Stimulated activated CD4-positive, alpha-beta T cell treated with anti-CD3 and anti-CD28 coated beads, Interleukin-15, amount 100 ng/mL, for 48 hours (primary cell): ENCODE results near the gene STX1B.

Experiments
- DNase-seq, 2 donors: peaks; one replicate each; pipeline ENCODE4 v3.0.0-alpha.2; 2020; ENCODE audit warnings: low read depth in 2 of 2

Gene STX1B

DNA sequence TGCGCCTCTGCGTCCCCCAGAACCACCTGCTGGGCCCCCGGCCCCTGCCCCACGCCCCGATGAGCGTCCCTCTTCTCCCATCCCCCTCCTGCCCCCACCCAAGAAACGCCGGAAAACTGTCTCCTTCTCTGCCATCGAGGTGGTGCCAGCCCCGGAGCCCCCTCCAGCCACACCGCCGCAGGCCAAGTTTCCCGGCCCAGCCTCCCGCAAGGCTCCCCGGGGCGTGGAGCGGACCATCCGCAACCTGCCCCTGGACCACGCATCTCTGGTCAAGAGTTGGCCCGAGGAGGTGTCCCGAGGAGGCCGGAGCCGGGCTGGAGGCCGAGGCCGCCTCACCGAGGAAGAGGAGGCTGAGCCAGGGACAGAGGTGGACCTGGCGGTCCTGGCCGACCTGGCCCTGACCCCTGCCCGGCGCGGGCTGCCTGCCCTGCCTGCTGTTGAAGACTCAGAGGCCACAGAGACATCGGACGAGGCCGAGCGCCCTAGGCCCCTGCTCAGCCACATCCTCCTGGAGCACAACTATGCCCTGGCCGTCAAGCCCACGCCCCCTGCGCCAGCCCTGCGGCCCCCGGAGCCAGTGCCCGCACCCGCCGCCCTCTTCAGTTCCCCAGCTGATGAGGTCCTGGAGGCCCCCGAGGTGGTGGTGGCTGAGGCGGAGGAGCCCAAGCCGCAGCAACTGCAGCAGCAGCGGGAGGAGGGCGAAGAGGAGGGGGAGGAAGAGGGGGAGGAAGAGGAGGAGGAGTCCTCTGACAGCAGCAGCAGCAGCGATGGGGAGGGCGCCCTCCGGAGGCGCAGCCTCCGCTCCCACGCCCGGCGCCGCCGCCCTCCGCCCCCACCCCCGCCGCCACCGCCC lies 31.0 kb downstream of the STX1B start:
- no peak for DNase-seq

DNA sequence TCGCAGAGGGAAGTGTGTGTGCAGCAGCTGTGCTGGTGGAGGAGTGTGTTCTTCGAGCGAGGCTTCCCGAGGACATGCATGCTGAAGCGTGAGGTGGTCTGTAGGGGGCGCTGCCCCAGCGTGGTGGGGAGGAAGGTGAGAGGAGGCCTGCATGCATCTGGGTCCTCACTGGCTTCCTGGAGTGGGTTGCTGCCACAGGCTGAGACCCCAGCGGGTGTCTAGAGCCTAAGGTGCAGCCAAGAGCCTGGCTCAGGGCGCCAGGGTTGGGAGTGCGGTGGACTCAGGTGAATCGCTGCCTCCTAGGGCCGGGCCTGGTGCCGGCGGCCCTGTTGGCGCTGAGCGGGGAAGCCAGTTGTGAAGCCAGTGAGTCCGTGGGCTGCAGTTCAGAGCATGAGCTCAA lies 32.9 kb downstream of the STX1B start:
- no peak for DNase-seq

DNA sequence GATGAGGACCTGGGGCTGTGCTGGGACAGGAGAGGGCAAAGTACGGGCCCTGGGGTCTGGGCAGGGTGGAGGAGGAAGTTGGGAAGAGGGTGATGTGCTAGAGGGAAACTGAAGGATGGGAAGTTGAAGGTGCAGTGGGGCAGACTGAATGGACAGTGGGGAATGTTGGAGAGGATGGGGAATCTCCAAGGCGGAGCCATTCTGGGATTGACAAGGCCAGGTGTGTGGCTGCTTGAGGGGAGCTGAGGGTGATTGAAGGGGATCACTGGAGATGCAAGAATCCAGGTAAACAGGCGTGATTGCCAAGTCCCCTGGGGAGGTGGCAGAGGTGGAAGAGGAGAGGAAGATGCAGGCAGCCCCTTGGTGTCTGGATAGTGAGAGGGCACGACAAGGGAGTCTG lies 34.0 kb downstream of the STX1B start:
- DNase-seq, result no peak

DNA sequence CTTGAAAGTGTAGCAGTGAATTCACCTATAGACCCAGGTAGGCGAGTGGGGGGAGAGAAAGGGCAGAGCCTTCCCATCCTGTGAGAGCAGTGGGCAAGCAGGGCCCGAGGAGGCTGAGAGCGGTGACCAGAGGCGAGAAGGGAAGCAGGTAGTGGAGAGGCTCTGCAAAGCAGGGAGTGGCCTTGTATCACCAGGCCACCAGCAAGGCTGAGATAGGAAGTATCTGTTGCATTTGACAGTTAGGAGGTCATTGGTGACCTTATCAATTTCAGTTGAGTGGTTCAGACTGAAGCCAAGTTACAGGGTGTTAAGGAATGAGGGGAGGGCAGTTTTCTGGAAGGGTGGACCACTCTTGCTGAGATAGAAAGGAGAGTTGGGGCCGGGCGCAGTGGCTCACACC lies 36.1 kb downstream of the STX1B start:
- DNase-seq, result no peak

DNA sequence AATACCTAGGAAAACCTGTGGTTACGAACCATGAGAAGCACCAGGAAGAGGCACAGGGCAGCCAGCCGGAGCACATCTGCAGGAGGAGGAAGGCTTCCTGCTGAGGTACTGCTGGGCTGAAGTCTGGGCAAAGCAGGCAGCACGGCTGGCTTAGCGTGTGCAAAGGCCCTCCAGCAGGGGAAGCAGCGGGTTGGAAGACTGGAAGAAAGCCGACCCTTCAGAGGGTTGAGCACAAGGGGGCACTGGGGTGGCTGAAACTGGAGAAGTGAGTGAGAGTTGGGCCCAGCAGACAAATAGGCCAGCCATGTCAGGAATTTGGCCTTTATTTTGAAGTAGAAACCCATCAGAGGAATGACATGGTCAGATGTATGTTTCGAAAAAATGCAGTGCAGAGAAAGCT lies 37.6 kb downstream of the STX1B start:
- DNase-seq, result no peak

DNA sequence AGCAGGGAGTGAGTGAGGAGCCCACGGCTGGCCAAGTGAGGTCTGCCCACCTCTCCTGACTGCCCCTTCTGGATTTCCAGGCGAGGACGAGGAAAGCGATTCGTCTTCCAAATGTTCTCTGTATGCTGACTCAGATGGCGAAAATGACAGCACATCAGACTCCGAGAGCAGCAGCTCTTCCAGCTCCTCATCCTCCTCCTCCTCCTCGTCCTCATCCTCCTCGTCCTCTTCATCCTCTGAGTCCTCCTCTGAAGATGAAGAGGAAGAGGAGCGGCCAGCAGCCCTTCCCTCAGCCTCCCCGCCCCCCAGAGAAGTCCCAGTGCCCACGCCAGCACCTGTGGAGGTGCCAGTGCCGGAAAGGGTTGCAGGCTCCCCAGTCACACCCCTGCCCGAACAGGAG lies 39.1 kb downstream of the STX1B start:
- DNase-seq, result no peak

DNA sequence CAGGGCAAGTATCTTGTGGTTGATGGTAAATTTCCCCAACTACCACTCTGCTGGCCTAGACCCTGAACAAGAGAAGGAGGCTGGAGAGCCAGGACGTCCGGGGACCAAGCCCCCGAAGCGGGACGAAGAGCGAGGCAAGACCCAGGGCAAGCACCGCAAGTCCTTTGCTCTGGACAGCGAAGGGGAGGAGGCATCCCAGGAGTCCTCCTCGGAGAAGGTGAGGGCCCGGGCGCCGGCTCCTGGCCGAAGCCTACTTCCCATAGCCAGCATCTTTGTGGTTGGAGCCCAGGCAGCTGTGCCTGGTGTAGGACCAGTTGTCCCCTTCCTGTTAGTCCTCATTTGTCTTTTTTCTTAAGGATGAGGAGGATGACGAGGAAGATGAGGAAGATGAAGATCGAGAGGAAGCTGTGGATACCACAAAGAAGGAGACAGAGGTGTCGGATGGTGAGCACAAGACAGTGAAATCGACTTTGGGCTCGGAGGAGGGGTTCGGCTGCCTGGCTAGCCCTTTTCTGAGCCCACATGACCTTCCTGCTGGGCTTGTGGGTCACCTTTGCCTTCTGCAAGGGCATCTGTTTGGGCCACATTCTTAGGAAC lies 41.1 kb downstream of the STX1B start:
- DNase-seq, result no peak

DNA sequence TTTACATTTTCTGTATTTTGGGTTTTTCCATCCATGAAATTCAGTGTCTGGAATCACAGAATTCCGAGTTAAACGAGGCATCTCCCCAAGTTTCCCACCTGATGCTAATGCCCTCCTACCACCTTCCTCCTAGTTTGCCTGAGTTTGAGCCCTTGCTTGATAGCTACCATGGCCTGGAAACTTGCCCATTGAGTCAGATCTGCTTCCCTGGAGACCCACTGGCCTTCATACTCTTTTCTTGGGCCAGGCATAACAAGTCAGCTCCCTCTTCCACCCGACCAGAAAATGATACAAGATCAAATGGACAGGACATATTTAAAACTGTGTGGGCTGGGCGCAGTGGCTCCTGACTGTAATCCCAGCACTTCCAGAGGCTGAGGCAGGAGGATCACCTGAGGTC lies 42.6 kb downstream of the STX1B start:
- no peak for DNase-seq

DNA sequence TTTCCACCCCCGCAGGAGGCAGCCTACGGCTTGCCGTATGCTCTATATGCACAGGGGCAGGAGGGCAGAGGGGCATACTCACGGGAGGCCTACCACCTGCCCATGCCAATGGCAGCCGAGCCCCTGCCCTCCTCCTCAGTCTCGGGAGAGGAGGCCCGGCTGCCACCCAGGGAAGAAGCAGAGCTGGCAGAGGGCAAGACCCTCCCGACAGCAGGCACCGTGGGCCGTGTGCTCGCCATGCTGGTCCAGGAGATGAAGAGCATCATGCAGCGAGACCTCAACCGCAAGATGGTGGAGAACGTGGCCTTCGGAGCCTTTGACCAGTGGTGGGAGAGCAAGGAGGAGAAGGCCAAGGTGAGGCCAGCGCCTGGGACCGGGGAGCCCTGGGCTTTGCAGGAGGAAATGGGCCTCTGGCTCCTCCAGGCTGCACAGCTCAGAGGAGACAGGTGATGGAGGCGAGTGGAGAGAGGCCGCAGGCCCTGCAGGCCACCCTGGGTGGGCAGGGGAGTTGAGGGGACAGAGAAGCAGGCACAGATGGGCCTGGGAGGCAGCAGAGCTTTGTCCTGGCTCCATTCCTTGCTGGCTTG lies 44.3 kb downstream of the STX1B start:
- DNase-seq, result no peak

DNA sequence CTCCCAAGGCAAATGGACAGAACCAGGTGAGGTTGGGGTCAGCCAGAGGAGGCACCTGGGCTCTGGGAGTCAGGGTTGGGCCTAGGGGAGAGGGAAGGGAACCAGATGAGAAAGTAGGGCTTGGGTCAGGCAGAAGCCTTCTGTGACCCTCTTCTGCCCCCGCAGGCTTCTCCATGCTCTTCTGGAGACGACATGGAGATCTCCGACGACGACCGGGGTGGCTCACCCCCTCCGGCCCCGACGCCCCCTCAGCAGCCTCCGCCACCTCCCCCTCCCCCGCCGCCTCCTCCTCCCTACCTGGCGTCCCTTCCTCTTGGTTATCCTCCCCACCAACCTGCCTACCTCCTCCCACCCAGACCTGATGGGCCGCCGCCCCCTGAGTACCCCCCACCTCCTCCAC lies 45.0 kb downstream of the STX1B start:
- DNase-seq, result no peak

DNA sequence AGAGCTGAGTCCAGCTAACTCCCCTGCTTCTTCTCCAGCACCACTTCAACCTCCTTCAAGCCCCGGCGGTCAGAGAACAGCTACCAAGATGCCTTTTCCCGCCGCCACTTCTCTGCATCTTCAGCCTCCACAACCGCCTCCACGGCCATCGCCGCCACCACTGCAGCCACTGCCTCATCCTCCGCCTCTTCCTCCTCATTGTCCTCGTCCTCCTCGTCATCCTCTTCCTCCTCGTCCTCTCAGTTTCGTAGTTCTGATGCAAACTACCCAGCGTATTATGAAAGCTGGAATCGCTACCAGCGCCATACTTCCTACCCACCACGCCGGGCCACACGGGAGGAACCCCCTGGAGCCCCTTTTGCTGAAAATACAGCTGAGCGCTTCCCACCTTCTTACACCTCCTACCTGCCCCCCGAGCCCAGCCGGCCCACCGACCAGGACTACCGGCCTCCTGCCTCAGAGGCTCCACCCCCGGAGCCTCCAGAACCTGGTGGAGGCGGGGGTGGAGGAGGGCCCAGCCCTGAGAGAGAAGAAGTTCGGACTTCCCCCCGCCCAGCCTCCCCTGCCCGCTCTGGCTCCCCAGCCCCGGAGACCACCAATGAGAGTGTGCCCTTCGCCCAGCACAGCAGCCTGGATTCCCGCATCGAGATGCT lies 45.7 kb downstream of the STX1B start:
- no peak for DNase-seq

DNA sequence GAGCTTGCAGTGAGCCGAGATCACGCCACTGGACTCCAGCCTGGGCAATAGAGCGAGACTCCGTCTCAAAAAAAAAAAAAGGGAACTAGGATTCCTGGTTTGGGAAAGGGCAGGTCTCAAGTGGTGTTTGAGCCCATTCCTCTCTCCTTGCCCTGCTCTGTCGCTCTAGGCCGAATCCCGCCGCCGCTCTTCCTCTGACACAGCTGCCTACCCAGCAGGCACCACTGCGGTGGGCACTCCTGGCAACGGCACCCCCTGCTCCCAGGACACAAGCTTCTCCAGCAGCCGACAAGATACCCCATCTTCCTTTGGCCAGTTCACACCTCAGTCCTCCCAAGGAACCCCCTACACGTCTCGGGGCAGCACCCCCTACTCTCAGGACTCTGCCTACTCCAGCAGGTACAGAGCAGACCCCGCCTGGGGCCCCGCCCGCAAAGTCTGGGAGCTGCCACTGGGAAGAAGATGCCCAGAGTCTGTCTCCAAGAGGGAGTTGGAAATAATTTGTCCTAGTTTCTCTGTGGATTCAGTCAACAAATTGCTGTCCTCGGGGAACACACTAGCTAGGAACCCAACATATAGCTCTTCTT lies 46.4 kb downstream of the STX1B start:
- no peak for DNase-seq

DNA sequence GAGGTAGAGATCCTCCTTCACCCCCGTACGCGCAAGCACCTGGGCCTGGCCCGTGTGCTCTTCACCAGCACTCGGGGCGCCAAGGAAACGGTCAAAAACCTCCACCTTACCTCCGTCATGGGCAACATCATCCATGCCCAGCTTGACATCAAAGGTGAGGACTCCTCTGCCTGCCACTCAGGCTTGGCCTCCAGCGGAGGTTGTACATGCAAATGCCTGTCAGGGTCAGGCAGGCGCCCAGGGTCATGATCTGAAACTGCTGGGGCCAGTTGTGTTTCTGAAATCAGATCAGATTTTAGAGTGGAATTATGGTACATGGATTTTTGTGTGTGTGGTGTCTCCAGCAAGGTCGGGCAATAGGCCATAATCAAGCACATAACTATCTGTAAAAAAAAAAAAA lies 49.1 kb downstream of the STX1B start:
- no peak for DNase-seq

DNA sequence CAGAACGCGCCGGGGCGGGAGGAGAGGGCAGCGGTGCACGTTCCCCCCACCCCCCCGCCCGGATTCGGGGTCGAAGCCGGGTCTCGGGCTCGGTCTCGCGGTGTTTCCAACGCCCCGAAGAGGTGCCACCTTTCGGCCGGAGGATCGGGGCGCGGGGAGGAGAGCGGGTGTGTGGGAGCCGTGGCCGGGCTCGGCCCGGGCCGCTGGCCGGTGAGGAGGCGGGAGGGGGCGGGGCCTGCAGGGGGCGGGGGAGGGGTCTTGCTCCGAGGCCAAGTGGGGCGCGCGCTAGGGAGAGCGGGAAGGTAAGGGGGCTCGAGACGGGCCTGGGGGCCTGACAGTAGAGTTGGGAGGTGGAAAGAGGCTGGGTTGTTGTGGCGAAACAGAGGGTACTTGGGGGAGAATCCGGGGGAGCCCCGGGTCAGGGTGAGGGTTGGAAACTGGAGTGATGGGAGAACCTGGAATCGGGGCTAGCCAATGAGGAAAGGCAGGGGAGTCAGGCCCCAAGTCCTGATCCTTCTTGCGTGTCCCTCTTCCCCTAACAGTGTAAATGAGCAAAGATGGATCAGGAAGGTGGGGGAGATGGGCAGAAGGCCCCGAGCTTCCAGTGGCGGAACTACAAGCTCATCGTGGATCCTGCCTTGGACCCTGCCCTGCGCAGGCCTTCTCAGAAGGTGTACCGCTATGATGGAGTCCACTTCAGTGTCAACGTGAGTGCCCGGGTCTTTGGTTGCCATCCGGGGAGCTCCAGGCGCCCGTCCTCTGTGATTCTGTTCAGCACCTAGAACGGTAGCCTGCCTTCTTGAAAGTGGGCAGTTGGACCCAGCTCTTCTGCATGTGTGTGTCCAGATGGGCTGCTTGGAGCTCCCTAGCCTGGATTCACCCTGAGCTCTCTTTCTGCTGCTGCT lies 52.0 kb downstream of the STX1B start:
- no peak for DNase-seq

DNA sequence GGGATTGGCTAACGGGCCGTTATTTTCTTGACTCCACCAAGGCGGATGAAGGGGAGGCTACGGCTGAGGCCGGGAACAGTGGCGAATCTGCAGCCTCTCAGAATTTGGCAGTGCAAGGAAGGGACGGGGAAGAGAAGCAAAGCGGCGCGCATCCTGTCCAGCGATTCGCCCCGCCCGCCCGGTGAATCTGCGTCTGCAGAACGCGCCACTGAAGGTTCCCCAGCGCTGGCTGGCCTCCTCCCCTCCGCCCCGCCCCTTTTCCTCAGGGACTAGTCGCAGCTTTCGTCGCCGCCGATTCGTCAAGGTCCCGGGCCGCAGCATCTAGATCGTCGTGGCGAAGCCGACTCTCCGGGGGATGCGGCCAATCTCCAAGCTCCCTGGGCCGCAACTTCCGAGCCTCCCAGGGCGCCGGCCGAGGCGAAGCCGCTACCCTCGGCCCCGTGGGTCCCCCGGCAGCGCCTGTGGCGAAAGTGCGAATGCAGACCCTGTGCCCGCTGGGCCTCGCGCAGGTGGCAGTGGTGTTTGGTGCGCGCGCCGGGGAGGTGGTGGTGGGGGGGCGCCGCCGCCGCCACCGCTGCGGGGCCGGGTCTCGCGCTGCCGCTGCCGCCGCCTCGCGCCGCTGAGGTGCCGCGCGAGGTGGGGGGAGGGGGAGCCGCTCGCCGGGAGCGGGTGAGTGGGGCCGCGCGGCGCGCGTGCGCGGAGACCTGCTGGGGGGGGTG lies 52.8 kb downstream of the STX1B start, which contains the start of gene SETD1A:
SETD1A (plus strand) TSS at position 299 of the 719 bp plus-strand sequence. CDS start 978 bp downstream, outside the sequence.
- peak; percentile 97 for DNase-seq

DNA sequence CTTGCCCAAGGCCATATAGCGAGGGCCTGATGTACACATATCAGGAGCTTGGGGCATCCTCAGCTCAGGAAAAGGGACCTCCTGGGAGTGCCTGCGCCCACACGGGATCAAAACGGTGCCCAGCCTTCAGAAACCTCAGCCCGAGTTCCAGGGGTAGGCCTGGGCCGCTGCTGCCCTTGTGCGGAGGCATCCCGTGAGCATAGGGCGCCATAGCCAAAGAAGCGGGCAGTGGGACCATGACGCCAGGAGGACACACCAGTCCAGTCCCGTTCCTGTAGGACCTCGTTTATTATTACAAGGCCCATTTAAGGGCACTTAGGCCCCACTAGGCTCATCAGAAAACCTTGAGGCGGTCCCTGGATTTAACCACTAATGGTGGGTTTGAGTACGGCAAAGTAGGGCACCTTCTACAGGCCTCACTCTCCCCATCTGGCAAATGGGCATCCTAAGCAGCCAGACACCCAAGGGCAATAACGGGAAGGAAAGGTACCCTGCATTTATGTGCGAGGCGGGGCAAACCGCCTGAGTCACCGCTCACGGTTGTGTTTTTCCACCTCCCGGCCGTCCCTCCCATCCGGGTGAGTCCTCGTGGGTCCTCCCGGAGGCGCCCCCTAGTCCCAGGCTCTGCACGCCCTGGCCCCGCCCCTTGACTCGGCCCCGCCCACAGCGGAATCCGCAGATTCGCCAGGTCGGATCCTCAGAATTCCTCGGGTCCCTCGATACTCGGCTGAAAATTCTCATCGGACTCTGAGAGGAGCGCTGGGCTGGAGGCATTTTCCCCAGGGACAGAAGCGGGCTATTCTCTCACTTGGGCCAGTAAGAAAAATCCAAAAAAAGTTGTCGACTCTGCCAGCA lies 53.6 kb downstream of the STX1B start:
- peak; percentile 89 to 90 for DNase-seq

DNA sequence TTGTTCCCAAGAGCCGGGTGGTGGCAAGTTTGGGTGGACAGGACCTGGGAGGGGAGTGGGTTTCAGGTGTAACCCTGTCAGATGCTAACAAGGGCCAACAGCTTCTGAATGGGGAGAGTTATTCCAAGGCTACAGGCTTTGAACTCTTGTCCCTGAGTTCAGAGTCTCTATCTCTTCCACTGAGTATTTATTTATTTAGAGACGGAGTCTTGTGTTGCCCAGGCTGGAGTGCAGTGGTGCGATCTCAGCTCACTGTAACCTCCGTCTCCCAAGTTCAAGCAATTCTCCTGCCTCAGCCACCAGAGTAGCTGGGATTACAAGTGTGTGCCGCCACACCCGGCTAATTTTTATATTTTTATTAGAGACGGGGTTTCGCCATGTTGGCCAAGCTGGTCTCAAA lies 55.4 kb downstream of the STX1B start:
- no peak for DNase-seq

DNA sequence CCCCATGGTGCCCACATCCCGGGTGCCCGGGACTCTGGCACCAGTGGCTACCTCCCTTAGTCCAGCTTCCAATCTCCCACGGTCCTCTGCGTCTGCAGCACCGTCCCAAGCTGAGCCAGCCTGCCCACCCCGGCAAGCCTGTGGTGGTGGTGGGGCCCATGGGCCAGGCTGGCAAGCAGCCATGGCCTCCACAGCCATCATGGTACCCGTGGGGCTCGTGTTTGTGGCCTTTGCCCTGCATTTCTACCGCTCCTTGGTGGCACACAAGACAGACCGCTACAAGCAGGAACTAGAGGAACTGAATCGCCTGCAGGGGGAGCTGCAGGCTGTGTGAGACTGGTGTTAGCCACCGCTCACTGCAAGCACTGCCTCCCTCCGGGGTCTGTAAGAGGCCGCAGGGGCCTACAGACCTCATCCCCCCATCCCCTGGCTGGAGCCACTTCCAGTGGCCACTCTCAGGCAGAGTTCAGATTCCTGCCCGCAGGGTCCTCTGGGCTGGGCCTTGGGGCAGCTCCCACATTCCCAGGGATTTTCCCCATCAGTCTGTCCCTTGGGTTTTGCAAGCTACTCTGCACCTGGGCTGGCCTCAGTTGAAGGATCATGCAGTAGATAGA lies 56.8 kb downstream of the STX1B start:
- DNase-seq, result peak; percentile 40 to 57

DNA sequence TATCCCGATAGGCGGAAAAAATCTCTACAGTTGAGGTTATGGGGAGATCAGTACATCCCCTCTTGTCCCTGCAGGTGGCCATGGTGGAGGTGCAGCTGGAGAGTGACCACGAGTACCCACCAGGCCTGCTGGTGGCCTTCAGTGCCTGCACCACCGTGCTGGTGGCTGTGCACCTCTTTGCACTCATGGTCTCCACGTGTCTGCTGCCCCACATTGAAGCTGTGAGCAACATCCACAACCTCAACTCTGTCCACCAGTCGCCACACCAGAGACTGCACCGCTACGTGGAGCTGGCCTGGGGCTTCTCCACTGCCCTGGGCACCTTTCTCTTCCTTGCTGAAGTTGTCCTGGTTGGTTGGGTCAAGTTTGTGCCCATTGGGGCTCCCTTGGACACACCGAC lies 57.3 kb downstream of the STX1B start:
- DNase-seq, result no peak
